ENCODE measurements around the gene HES5.

GRCh38 chr1:2504225-2504948 is 25.7 kb downstream of the HES5 start:
- TF ChIP-seq, protein P1, sequence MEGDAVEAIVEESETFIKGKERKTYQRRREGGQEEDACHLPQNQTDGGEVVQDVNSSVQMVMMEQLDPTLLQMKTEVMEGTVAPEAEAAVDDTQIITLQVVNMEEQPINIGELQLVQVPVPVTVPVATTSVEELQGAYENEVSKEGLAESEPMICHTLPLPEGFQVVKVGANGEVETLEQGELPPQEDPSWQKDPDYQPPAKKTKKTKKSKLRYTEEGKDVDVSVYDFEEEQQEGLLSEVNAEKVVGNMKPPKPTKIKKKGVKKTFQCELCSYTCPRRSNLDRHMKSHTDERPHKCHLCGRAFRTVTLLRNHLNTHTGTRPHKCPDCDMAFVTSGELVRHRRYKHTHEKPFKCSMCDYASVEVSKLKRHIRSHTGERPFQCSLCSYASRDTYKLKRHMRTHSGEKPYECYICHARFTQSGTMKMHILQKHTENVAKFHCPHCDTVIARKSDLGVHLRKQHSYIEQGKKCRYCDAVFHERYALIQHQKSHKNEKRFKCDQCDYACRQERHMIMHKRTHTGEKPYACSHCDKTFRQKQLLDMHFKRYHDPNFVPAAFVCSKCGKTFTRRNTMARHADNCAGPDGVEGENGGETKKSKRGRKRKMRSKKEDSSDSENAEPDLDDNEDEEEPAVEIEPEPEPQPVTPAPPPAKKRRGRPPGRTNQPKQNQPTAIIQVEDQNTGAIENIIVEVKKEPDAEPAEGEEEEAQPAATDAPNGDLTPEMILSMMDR (IDR thresholded peaks at IDR 0.05; ENCODE audit: low read depth, low read length, poor library complexity, severe bottlenecking), result no peak
- TF ChIP-seq EZH2phosphoT487 (IDR thresholded peaks at IDR 0.05; ENCODE audit: borderline replicate concordance, low read length), result no peak
